GM20431 (cell line): ENCODE results near the gene CDH23.

ENCODE experiments used
- in situ Hi-C: fragments of 300-500 bp; cut with MseI, MboI; formaldehyde crosslinking; loops from one replicate; pipeline ENCODE4 v1.15.0; 2020; ENCODE audit warnings: low sequenced_read_pairs; ENCODE audit not compliant: unreplicated experiment

CDH23 gene

GRCh38 chr10:71390921-71391690, 5.6 kb upstream of the CDH23 start:
- in situ Hi-C loops = no loop called here

- in situ Hi-C loops = no loop called here
These were observed 5.0 kb upstream of the CDH23 start for GRCh38 chr10:71391701-71392100.

- in situ Hi-C loops = no loop called here
These were observed 4.4 kb upstream of the CDH23 start for GRCh38 chr10:71392292-71392691.

- in situ Hi-C loops = no loop called here
These were observed 3.6 kb upstream of the CDH23 start for GRCh38 chr10:71392791-71393781.

- in situ Hi-C loops = no loop called here
These were observed 2.8 kb upstream of the CDH23 start for GRCh38 chr10:71393841-71394475.

- in situ Hi-C loops = no loop called here
These were observed 1.7 kb upstream of the CDH23 start for GRCh38 chr10:71394926-71395562.

GRCh38 chr10:71395621-71396020, 1.1 kb upstream of the CDH23 start:
- in situ Hi-C loops = no loop called here

- in situ Hi-C loops = no loop called here
These were observed 523 bp upstream of the CDH23 start for GRCh38 chr10:71396084-71396710.

GRCh38 chr10:71397296-71398212, 834 bp downstream of the CDH23 start:
- in situ Hi-C loops = no loop called here

- in situ Hi-C loops = no loop called here
These were observed 2.3 kb downstream of the CDH23 start for GRCh38 chr10:71398976-71399375.

GRCh38 chr10:71399946-71400345, 3.2 kb downstream of the CDH23 start:
- in situ Hi-C loops = no loop called here

- in situ Hi-C loops = no loop called here
These were observed 4.3 kb downstream of the CDH23 start for GRCh38 chr10:71401056-71401455.

- in situ Hi-C loops = no loop called here
These were observed 5.3 kb downstream of the CDH23 start for GRCh38 chr10:71402005-71402404.

- in situ Hi-C loops = no loop called here
These were observed 8.0 kb downstream of the CDH23 start for GRCh38 chr10:71404503-71405295.

- in situ Hi-C loops = no loop called here
These were observed 10.2 kb downstream of the CDH23 start for GRCh38 chr10:71406878-71407277.

GRCh38 chr10:71408436-71409225, 11.9 kb downstream of the CDH23 start:
- in situ Hi-C loops = no loop called here

GRCh38 chr10:71409516-71410104, 12.9 kb downstream of the CDH23 start:
- in situ Hi-C loops = no loop called here
